HepG2 (cell line): ENCODE results near the gene KRTAP12-3.

ENCODE experiments used
- EP300 ChIP-seq, 3 experiments: sonication (generic) in 1 of 3; formaldehyde crosslinking in 1 of 3; IDR thresholded peaks; 2 replicates each; pipeline versions ENCODE4 v1.5.1 to v1.6.1; 2011 to 2020; ENCODE audit warnings: low read depth in 2 of 3, low read length in 2 of 3, borderline replicate concordance in 1 of 3, improper control_type of control experiment in 1 of 3, mild to moderate bottlenecking in 1 of 3, missing genetic modification reagents in 1 of 3, moderate library complexity in 1 of 3
- FOSL1 ChIP-seq: sonication (generic); formaldehyde crosslinking; IDR thresholded peaks from 2 replicates; pipeline ENCODE4 v1.9.0; 2021; ENCODE audit warnings: missing genetic modification reagents, borderline replicate concordance
- GABPA ChIP-seq, 2 experiments: IDR thresholded peaks; 2 replicates each; pipeline ENCODE4 v1.6.1; 2011 to 2016; ENCODE audit warnings: low read depth in 2 of 2, low read length in 1 of 2, missing biosample characterization in 1 of 2, missing genetic modification characterization in 1 of 2
- GTF2F1 ChIP-seq: fragments of 150-350 bp; IDR thresholded peaks from 2 replicates; pipeline ENCODE4 v1.6.1; 2014; ENCODE audit warnings: low read length
- MATR3 ChIP-seq: sonication (generic); formaldehyde crosslinking; IDR thresholded peaks from 2 replicates; pipeline ENCODE4 v1.4.0; 2020; ENCODE audit warnings: missing genetic modification reagents
- MXI1 ChIP-seq: IDR thresholded peaks from 3 replicates; pipeline ENCODE4 v1.6.1; 2012; ENCODE audit warnings: low read depth, low read length, inconsistent platforms, borderline replicate concordance
- PAX8 ChIP-seq: sonication (generic); formaldehyde crosslinking; IDR thresholded peaks from 2 replicates; pipeline ENCODE4 v1.8.0; 2022; ENCODE audit warnings: mild to moderate bottlenecking, missing genetic modification reagents, borderline replicate concordance
- POLR2A ChIP-seq, 2 experiments: IDR thresholded peaks; 2 replicates each; pipeline ENCODE4 v1.6.1; 2011; ENCODE audit warnings: low read depth in 2 of 2, low read length in 2 of 2, mild to moderate bottlenecking in 1 of 2, moderate library complexity in 1 of 2; ENCODE audit not compliant: insufficient read depth in 1 of 2
- SMAD9 ChIP-seq: sonication (generic); formaldehyde crosslinking; IDR thresholded peaks from 2 replicates; pipeline ENCODE4 v1.5.1; 2020; ENCODE audit warnings: mild to moderate bottlenecking, missing genetic modification reagents
- ZNF282 ChIP-seq: fragments of 450-650 bp; IDR thresholded peaks from 2 replicates; pipeline ENCODE4 v1.6.1; 2018; ENCODE audit not compliant: partially characterized antibody

GRCh38 chr21:44649521-44650100 is 8.1 kb upstream of the KRTAP12-3 start:
- TF ChIP-seq MATR3 (CRISPR knock-in tag) (no peak), GABPA (IDR thresholded peaks at IDR 0.05; ENCODE audit: low read depth, low read length) (no peak), GABPA (CRISPR knock-in tag; IDR thresholded peaks at IDR 0.05; ENCODE audit: low read depth) (no peak), POLR2A (IDR thresholded peaks at IDR 0.05; ENCODE audit: insufficient read depth in 1 of 2, low read depth in 2 of 2, low read length in 2 of 2) (no peak), MXI1 (no peak), FOSL1 (CRISPR knock-in tag) (no peak), ZNF282 (no peak), SMAD9 (no peak), GTF2F1 (no peak), PAX8 (CRISPR knock-in tag) (no peak), EP300 (IDR thresholded peaks at IDR 0.05; ENCODE audit: low read depth in 2 of 2, low read length in 2 of 2) (no peak), EP300 (CRISPR knock-in tag; IDR thresholded peaks at IDR 0.05; ENCODE audit: borderline replicate concordance) (no peak)
